ENCODE results near the gene XYLT2. TPM values are rescaled to one million over a fixed set of nuclear protein-coding genes. Genes with fewer than 3 reads are reported as not detected.
A peak's percentile ranks its signal among the peaks of the same experiment; 100 is the strongest.

Gene XYLT2
- total and polyA plus RNA-seq, 7 donors: 2.8 to 6.3 (median 4.0) TPM

GRCh38 chr17:50386510-50386909 is 40.6 kb downstream of the XYLT2 start:
- Histone ChIP-seq H3K4me3 (no peak overlapping the region), H3K4me1 (peaks cover 8% of the 10 kb centered on the region), H3K27me3 (ENCODE audit: insufficient read depth in 3 of 3, low read length in 2 of 3) (no peaks in the 10 kb centered on the region), H3K27ac (no peak overlapping the region), H3K36me3 (ENCODE audit: insufficient read depth in 1 of 2, low read depth in 1 of 2) (peaks cover 22 to 100% of the 10 kb centered on the region in 2 donors), H3K9me3 (no peaks in the 10 kb centered on the region)
- 62 to 67% (median 65%) methylated on average over 3 of the region's 3 CpGs for WGBS, 3 donors
- ATAC-seq: peak in 1 of 4 donors; percentile 19
- TF ChIP-seq, protein P1, sequence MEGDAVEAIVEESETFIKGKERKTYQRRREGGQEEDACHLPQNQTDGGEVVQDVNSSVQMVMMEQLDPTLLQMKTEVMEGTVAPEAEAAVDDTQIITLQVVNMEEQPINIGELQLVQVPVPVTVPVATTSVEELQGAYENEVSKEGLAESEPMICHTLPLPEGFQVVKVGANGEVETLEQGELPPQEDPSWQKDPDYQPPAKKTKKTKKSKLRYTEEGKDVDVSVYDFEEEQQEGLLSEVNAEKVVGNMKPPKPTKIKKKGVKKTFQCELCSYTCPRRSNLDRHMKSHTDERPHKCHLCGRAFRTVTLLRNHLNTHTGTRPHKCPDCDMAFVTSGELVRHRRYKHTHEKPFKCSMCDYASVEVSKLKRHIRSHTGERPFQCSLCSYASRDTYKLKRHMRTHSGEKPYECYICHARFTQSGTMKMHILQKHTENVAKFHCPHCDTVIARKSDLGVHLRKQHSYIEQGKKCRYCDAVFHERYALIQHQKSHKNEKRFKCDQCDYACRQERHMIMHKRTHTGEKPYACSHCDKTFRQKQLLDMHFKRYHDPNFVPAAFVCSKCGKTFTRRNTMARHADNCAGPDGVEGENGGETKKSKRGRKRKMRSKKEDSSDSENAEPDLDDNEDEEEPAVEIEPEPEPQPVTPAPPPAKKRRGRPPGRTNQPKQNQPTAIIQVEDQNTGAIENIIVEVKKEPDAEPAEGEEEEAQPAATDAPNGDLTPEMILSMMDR (IDR thresholded peaks at IDR 0.05): no peak
- no peak for DNase-seq
- intact Hi-C loops (cut with DNase I): no loop called here

GRCh38 chr17:50388728-50389127 is 42.8 kb downstream of the XYLT2 start:
- ATAC-seq (no peak), DNase-seq (no peak)
- no peak overlapping the region for H3K4me3 ChIP-seq
- TF ChIP-seq, protein P1 (IDR thresholded peaks at IDR 0.05): no peak
- no peaks in the 10 kb centered on the region for H3K9me3 ChIP-seq
- H3K27ac ChIP-seq: no peak overlapping the region
- peaks cover 28 to 100% of the 10 kb centered on the region in 2 donors for H3K36me3 ChIP-seq (ENCODE audit: insufficient read depth in 1 of 2, low read depth in 1 of 2)
- intact Hi-C loops (cut with DNase I): no loop called here
- H3K27me3 ChIP-seq (ENCODE audit: insufficient read depth in 3 of 3, low read length in 2 of 3): no peaks in the 10 kb centered on the region
- WGBS, 3 donors: 96 to 99% (median 97%) methylated on average over 3 of the region's 3 CpGs
- H3K4me1 ChIP-seq: no peaks in the 10 kb centered on the region

DNA sequence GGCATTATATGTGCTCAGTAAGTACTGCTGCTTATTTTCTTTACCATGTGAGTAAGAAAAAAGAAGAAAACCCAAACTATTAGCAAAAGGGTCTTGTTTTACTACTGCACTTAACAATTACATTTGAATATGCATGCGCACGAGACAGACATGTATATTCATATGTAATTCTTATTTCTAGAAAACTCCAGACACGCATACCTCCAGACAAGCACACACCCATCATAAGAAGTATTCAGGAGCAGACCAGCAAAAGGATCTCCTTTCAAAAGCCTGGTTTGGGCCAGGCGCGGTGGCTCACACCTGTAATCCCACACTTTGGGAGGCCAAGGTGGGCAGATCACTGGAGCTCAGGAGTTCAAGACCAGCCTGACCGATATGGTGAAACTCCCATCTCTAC is 43.6 kb downstream of the XYLT2 start:
- TF ChIP-seq, protein P1 (IDR thresholded peaks at IDR 0.05): no peak
- intact Hi-C loops (cut with DNase I): no loop called here
- Histone ChIP-seq H3K4me1 (no peaks in the 10 kb centered on the region), H3K4me3 (no peak overlapping the region), H3K27ac (no peak overlapping the region), H3K9me3 (no peaks in the 10 kb centered on the region), H3K36me3 (ENCODE audit: insufficient read depth in 1 of 2, low read depth in 1 of 2) (peaks cover 28 to 100% of the 10 kb centered on the region in 2 donors), H3K27me3 (ENCODE audit: insufficient read depth in 3 of 3, low read length in 2 of 3) (no peaks in the 10 kb centered on the region)
- ATAC-seq: no peak
- no peak for DNase-seq
- WGBS, 3 donors: 95 to 98% (median 98%) methylated on average over 6 of the region's 6 CpGs

DNA sequence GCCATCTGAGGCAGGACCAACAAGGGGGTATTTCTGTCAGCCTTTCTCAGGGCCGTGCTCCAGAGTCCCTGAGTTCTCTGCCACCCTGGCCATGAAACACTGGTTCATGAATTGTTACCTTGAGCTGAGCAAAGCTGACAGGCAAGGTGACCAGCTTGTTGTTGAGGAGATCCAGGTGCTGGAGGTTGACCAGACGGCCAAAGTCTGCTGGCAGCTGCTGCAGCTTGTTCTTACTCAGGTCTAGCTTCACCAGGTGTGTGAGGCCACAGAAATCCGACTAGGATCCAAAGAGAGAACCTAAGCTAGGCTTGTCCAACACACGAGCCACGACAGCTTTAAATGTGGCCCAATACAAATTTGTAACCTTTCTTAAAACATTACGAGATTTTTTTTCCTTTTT is 46.7 kb downstream of the XYLT2 start:
- WGBS, 3 donors: 85 to 93% (median 91%) methylated on average over 6 of the region's 6 CpGs

More for the DNA sequence above, 46.7 kb downstream of the XYLT2 start:
- H3K9me3 ChIP-seq: no peaks in the 10 kb centered on the region
- DNase-seq (no peak), ATAC-seq (no peak)
- no peaks in the 10 kb centered on the region for H3K27me3 ChIP-seq (ENCODE audit: insufficient read depth in 3 of 3, low read length in 2 of 3)
- intact Hi-C loops (cut with DNase I): no loop called here
- no peak overlapping the region for H3K4me3 ChIP-seq
- H3K27ac ChIP-seq: no peak overlapping the region
- H3K36me3 ChIP-seq (ENCODE audit: insufficient read depth in 1 of 2, low read depth in 1 of 2): peaks cover 25 to 74% of the 10 kb centered on the region in 2 donors
- TF ChIP-seq, protein P1 (IDR thresholded peaks at IDR 0.05): no peak
- H3K4me1 ChIP-seq: peaks cover 17% of the 10 kb centered on the region
